Fibroblast of mammary gland (primary cell): Measurements from ENCODE around the gene SPDEF.

ENCODE experiments used
- DNase-seq: peaks from one replicate; pipeline ENCODE4 v3.0.0-alpha.2; 2010; ENCODE audit warnings: low read depth
- H3K4me3 ChIP-seq: 2 replicates; pipeline ENCODE4 v1.5.1; 2011; ENCODE audit warnings: low read depth, mild to moderate bottlenecking, low read length, moderate library complexity; ENCODE audit not compliant: control insufficient read depth
- TF ChIP-seq, protein P1 (sequence below): conservative IDR thresholded peaks from 2 replicates; pipeline ENCODE4 v1.5.1; 2011; ENCODE audit warnings: low read depth, low read length, inconsistent platforms; ENCODE audit not compliant: control insufficient read depth, insufficient read depth

The SPDEF gene

DNA sequence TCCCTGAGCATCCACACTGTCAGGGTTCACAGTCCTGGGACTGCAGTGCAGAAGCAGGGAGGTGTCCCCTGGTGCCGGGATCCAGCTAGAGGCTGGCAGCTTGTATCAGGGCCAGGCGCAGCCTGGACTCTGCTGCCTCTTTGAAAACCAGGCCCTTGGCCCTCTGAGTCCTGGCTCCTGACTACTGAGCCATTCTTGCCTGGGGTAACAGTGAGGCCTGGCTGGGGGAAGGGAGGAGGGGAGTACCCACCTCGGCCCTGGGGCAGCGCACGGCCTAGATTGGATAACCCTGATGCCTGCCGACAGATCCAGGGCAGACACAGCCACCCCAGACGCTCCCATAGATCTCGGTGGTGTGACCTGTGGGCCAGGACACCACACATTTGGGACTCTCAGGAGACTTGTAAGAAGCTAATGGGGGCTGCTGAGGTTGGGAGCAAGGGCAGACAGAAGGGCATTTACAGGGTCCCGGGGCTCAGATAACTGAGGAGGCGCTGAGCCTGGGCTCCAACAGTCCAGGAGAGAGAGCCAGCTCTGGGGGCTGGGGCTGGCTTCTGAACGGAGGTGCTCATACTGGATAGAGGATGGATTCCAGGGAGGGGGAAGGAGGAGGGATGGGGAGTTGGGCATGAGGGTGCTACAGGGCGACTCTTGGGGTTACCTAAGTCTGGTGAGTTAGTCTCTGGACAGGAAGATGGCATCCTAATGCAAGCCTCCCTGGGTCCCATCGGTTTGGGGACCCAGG, 30.5 kb downstream of the SPDEF start:
- DNase-seq: no peak
- H3K4me3 ChIP-seq: no peak overlapping the region

DNA sequence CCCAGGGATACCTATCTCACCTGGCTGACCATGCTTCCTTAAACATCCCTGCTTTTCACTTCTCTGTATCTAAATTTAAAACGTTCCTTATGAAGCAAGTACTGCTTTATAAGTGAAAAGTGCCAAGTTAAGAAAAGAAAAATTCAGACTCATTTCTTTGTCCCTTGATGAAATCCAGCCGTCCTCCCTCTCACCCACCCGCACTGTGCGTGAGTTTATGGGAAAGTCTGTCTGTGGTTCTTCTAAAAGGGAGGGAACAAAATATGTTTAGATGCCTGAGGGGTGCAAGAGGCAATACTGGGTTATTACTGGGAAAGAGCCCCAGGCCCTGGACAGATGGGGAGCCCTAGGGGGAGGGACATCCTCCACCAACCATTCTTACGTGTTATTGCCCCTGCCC, 31.2 kb downstream of the SPDEF start:
- TF ChIP-seq, protein P1, sequence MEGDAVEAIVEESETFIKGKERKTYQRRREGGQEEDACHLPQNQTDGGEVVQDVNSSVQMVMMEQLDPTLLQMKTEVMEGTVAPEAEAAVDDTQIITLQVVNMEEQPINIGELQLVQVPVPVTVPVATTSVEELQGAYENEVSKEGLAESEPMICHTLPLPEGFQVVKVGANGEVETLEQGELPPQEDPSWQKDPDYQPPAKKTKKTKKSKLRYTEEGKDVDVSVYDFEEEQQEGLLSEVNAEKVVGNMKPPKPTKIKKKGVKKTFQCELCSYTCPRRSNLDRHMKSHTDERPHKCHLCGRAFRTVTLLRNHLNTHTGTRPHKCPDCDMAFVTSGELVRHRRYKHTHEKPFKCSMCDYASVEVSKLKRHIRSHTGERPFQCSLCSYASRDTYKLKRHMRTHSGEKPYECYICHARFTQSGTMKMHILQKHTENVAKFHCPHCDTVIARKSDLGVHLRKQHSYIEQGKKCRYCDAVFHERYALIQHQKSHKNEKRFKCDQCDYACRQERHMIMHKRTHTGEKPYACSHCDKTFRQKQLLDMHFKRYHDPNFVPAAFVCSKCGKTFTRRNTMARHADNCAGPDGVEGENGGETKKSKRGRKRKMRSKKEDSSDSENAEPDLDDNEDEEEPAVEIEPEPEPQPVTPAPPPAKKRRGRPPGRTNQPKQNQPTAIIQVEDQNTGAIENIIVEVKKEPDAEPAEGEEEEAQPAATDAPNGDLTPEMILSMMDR: no peak
- no peak for DNase-seq
- H3K4me3 ChIP-seq: no peak overlapping the region

More for the DNA sequence above, 30.5 kb downstream of the SPDEF start:
- TF ChIP-seq, protein P1: no peak

DNA sequence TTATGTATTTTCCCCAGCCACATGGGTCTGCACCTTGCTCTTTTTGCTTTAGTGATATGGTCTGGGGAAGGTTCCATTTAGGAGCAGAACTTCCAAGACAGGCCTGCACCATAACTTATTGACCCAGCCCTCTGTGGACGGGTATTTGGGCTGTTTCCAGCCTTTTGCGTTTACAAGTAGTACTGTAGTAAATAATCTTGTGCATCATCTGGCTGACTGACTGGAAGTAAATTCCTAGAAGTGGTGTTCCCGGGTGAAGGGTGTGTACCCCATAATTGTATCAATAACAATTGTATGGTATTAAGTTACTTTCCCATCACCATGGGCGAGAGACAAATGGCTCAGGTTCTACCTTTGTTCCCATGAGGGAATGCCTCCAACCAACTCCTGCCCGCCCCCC, 31.6 kb downstream of the SPDEF start:
- TF ChIP-seq, protein P1: no peak
- no peak for DNase-seq
- H3K4me3 ChIP-seq: no peak overlapping the region

DNA sequence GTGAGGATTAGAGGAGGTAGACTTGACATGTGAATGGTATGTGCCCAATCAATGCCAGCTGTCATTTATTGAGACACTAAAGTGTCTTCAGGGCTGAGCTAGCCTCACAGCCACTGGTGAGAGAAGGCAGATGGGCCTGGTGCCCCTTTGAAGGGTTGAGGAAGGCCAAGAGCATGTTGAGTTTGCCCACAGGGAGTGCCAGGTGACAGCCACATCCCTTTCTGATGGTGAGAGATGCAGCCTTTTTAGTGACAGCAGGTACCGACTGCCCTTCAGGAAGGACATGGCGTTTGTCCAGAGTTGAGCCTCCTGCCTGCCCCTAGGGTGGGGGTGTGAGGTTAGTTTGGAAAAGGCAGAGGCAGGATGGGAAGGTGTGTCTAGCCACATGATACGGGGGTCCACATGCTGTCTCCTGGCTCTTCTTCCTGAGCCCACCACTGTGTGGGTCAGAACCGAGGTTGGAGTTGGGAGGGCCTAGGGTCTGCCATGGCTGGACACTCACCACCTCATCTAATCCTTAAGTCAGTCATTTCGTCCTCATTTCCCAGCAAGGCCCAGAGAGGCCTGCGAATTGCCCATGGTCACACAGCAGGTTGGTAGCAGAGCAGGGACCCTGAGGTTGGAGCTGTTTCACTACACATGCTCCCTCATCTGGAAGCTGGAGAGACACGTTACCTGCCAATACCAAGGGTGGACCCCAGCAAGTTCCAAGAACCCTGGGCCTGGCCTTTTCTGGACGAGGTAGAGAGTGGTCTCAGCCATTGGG, 32.5 kb downstream of the SPDEF start:
- no peak overlapping the region for H3K4me3 ChIP-seq
- TF ChIP-seq, protein P1: no peak
- no peak for DNase-seq

DNA sequence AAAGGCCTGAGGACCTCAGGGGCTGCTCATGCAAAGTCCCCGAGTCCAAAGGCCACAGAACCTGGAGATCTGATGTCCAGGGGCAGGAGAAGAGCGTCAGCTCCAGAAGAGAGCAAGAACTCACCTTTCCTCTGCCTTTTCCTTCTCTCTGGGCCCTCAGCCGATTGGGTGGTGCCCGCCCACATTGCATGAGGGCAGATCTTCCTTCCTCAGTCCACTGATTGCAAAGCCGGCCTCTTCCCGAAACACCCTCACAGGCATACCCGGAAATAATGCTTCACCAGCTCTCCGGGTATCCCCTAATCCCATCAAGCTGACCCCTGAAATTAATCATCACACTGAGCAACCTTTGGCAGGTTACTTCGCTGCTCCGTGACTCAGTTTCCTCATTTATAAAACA, 33.4 kb downstream of the SPDEF start:
- no peak for DNase-seq
- TF ChIP-seq, protein P1: no peak
- H3K4me3 ChIP-seq: no peak overlapping the region

DNA sequence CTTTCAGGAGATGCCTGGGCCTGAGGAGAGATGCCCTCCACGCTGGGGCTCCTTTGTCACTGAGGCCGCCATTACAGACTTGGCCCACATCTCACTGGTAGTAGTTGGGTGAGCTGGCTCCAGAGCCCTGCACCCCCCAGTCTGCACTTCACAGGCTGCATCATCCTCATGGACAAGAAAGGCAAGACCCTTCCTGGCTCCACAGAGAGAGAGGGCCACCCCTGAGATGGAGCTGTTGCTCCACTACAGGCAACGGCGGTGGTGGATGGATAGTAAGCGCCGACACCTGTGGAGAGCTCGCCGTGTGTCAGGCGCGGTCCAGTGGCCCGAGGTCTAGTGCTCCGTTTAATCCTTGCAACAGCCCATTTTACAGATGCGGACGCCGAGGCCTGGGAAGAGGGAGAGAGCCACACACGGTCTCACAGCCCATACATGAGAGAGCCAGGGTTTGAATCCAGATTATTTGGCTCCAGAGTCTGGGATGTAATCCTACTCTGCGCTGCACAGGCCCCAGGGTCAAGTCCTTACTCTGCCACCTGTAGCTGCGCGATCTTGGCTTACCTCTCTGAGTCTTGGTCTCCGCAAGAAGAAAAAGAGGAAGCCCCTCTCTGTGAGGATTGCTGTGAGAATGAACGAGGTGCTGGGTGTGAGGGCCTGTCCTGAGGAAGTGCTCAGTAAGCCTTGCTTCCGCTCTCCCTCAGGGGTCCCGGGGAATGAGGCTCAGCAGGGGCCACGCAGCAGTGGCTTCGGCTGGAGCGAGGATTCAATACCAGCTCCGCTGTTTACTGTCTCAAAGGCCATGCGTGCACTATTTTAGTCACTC, 34.5 kb downstream of the SPDEF start:
- no peak overlapping the region for H3K4me3 ChIP-seq
- DNase-seq: no peak
- TF ChIP-seq, protein P1: no peak
